HG02943 (cell line): ENCODE results near the gene AHNAK2.
"Not testable (repeated sequence)": the region's sequence is repeated elsewhere in the genome, so short reads cannot be mapped to it uniquely, and the experiment has no call there.

Source experiments
- ATAC-seq: cut with Tn5 transposase; IDR thresholded peaks from one replicate; pipeline ENCODE4 v1.9.1; 2021; ENCODE audit warnings: mild to moderate bottlenecking, low read depth, moderate library complexity; ENCODE audit not compliant: unreplicated experiment

The AHNAK2 gene

GRCh38 chr14:104977681-104978653 lies at the start of gene AHNAK2:
TSS of gene AHNAK2 (minus strand) at chr14:104978374. CDS start at chr14:104978237, 137 bp downstream.
- ATAC-seq = no peak

GRCh38 chr14:105027718-105028117 lies 49.5 kb upstream of the AHNAK2 start:
- ATAC-seq = not testable (repeated sequence)

GRCh38 chr14:105026802-105027563 lies 48.8 kb upstream of the AHNAK2 start:
- no peak for ATAC-seq

- no peak for ATAC-seq
Observed at GRCh38 chr14:105026033-105026785, 48.0 kb upstream of the AHNAK2 start.

GRCh38 chr14:105025429-105025828 lies 47.3 kb upstream of the AHNAK2 start:
- ATAC-seq = no peak

GRCh38 chr14:105023791-105024480 lies 45.8 kb upstream of the AHNAK2 start:
- ATAC-seq = no peak

GRCh38 chr14:105023144-105023543 lies 45.0 kb upstream of the AHNAK2 start:
- ATAC-seq = no peak

GRCh38 chr14:105022276-105022670 lies 44.1 kb upstream of the AHNAK2 start:
- no peak for ATAC-seq

- no peak for ATAC-seq
Observed at GRCh38 chr14:105021656-105022275, 43.6 kb upstream of the AHNAK2 start.

GRCh38 chr14:105020815-105021655 lies 42.9 kb upstream of the AHNAK2 start, which contains the start of gene CDCA4:
TSS of gene CDCA4 (minus strand) at chr14:105021083. CDS start at chr14:105011929, 9,154 bp downstream.
- peak; percentile 66 for ATAC-seq

GRCh38 chr14:105019861-105020814 lies 42.0 kb upstream of the AHNAK2 start:
- peak; percentile 19 for ATAC-seq

- ATAC-seq = no peak
Observed at GRCh38 chr14:105018414-105018813, 40.2 kb upstream of the AHNAK2 start.

- no peak for ATAC-seq
Observed at GRCh38 chr14:105015905-105016304, 37.7 kb upstream of the AHNAK2 start.

GRCh38 chr14:105015242-105015641 lies 37.1 kb upstream of the AHNAK2 start:
- no peak for ATAC-seq

GRCh38 chr14:105014631-105015030 lies 36.5 kb upstream of the AHNAK2 start:
- ATAC-seq = no peak

GRCh38 chr14:105014032-105014431 lies 35.9 kb upstream of the AHNAK2 start:
- ATAC-seq = no peak

GRCh38 chr14:105013150-105013785 lies 35.1 kb upstream of the AHNAK2 start:
- no peak for ATAC-seq
